Smooth muscle cell (in vitro differentiated cells): ENCODE measurements around the gene MANEAL. TPM values are rescaled to one million over a fixed set of nuclear protein-coding genes. Genes with fewer than 3 reads are reported as not detected.

ENCODE experiments used
- DNase-seq: peaks from one replicate; lab custom pipeline; 2025; ENCODE audit not compliant: unreplicated experiment; lab: John Stamatoyannopoulos, UW
- H2AFZ ChIP-seq: fragments of 200-600 bp; sonication (generic); 2 replicates; pipeline ENCODE4 v1.6.0; 2016; ENCODE audit warnings: antibody characterized with exemption, low read depth, mild to moderate bottlenecking
- H3F3A ChIP-seq: fragments of 200-600 bp; sonication (generic); 2 replicates; pipeline ENCODE4 v1.6.0; 2017; ENCODE audit warnings: antibody characterized with exemption, low read depth
- H3K27ac ChIP-seq: fragments of 200-600 bp; sonication (generic); 2 replicates; pipeline ENCODE4 v1.5.1; 2016; ENCODE audit warnings: low read depth, mild to moderate bottlenecking
- H3K27me3 ChIP-seq: fragments of 200-600 bp; sonication (generic); 2 replicates; pipeline ENCODE4 v1.6.1; 2016; ENCODE audit warnings: low read depth, mild to moderate bottlenecking
- H3K36me3 ChIP-seq: fragments of 200-600 bp; sonication (generic); 2 replicates; pipeline ENCODE4 v1.5.1; 2016; ENCODE audit warnings: low read depth
- H3K4me1 ChIP-seq: fragments of 200-600 bp; sonication (generic); 2 replicates; pipeline ENCODE4 v1.5.1; 2016; ENCODE audit warnings: low read depth
- H3K4me2 ChIP-seq: fragments of 200-600 bp; sonication (generic); 2 replicates; pipeline ENCODE4 v1.6.0; 2016; ENCODE audit warnings: mild to moderate bottlenecking
- H3K4me3 ChIP-seq: fragments of 200-600 bp; sonication (generic); 2 replicates; pipeline ENCODE4 v1.5.1; 2016; ENCODE audit warnings: mild to moderate bottlenecking
- H3K79me2 ChIP-seq: fragments of 200-600 bp; sonication (generic); 2 replicates; pipeline ENCODE4 v1.6.0; 2016; ENCODE audit warnings: low read depth, mild to moderate bottlenecking
- H3K9ac ChIP-seq: fragments of 200-600 bp; sonication (generic); 2 replicates; pipeline ENCODE4 v1.6.0; 2016; ENCODE audit warnings: low read depth
- H3K9me3 ChIP-seq: fragments of 200-600 bp; sonication (generic); replicated peaks from 2 replicates; pipeline ENCODE4 v1.5.1; 2016; ENCODE audit warnings: low read depth
- H4K20me1 ChIP-seq: fragments of 200-600 bp; sonication (generic); 2 replicates; pipeline ENCODE4 v1.6.0; 2016; ENCODE audit warnings: low read depth
- WGBS: methylation state at CpG from one replicate; pipeline ENCODE4 v1.1.7; 2016; ENCODE audit warnings: low lambda C conversion rate; 5-methylcytosine and 5-hydroxymethylcytosine counted together
- polyA plus RNA-seq: library from polyadenylated mRNA; unstranded; fragments of >200 nt; fragmentation: Nextera tagmentation; extraction: Ambion mirVana; gene quantifications from 2 replicates; pipeline ENCODE4 v1.2.1, GENCODE V29; 2016
- total RNA-seq: library from RNA; depleted of rRNA; stranded (reverse); fragments of >200 nt; gene quantifications from 2 replicates; pipeline ENCODE4 v1.2.3, GENCODE V29; 2014
- TF ChIP-seq, protein P1 (sequence below): fragments of 200-600 bp; sonication (generic); IDR thresholded peaks from 2 replicates; pipeline ENCODE4 v1.5.1; 2017; ENCODE audit warnings: borderline replicate concordance, mild to moderate bottlenecking, antibody characterized with exemption; ENCODE audit not compliant: insufficient read depth, poor library complexity, severe bottlenecking

The MANEAL gene
- total and polyA plus RNA-seq, 2 experiments from 2014 or later: 0.61 TPM; not detected in 1

GRCh38 chr1:37752583-37753471 lies 40.8 kb upstream of the MANEAL start:
- H3F3A ChIP-seq: no peaks in the 10 kb centered on the region
- peaks cover 80% of the 10 kb centered on the region for H3K27me3 ChIP-seq
- H3K9ac ChIP-seq: no peak overlapping the region
- H3K4me1 ChIP-seq: no peaks in the 10 kb centered on the region
- WGBS: 11% methylated on average over 27 of the region's 105 CpGs
- no peaks in the 10 kb centered on the region for H4K20me1 ChIP-seq
- H2AFZ ChIP-seq: no peak overlapping the region
- peak overlapping the region; percentile 65 for H3K4me2 ChIP-seq
- DNase-seq: no peak
- no peak overlapping the region for H3K27ac ChIP-seq
- H3K79me2 ChIP-seq: no peaks in the 10 kb centered on the region
- TF ChIP-seq, protein P1, sequence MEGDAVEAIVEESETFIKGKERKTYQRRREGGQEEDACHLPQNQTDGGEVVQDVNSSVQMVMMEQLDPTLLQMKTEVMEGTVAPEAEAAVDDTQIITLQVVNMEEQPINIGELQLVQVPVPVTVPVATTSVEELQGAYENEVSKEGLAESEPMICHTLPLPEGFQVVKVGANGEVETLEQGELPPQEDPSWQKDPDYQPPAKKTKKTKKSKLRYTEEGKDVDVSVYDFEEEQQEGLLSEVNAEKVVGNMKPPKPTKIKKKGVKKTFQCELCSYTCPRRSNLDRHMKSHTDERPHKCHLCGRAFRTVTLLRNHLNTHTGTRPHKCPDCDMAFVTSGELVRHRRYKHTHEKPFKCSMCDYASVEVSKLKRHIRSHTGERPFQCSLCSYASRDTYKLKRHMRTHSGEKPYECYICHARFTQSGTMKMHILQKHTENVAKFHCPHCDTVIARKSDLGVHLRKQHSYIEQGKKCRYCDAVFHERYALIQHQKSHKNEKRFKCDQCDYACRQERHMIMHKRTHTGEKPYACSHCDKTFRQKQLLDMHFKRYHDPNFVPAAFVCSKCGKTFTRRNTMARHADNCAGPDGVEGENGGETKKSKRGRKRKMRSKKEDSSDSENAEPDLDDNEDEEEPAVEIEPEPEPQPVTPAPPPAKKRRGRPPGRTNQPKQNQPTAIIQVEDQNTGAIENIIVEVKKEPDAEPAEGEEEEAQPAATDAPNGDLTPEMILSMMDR: no peak
- peak overlapping the region; percentile 26 for H3K4me3 ChIP-seq
- H3K36me3 ChIP-seq: no peaks in the 10 kb centered on the region
- no peaks in the 10 kb centered on the region for H3K9me3 ChIP-seq

GRCh38 chr1:37753473-37754321 lies 40.0 kb upstream of the MANEAL start:
- Histone ChIP-seq H2AFZ (no peak overlapping the region), H4K20me1 (no peaks in the 10 kb centered on the region), H3F3A (no peaks in the 10 kb centered on the region), H3K79me2 (no peaks in the 10 kb centered on the region), H3K4me1 (no peaks in the 10 kb centered on the region), H3K36me3 (no peaks in the 10 kb centered on the region), H3K9me3 (no peaks in the 10 kb centered on the region), H3K9ac (no peak overlapping the region), H3K27ac (no peak overlapping the region), H3K4me3 (no peak overlapping the region), H3K27me3 (peaks cover 89% of the 10 kb centered on the region), H3K4me2 (no peak overlapping the region)
- 26% methylated on average over 29 of the region's 52 CpGs for WGBS
- TF ChIP-seq, protein P1: no peak
- DNase-seq: no peak

GRCh38 chr1:37755290-37755689 lies 38.4 kb upstream of the MANEAL start:
- TF ChIP-seq, protein P1: no peak
- no peaks in the 10 kb centered on the region for H4K20me1 ChIP-seq
- H3K27me3 ChIP-seq: peaks cover 96% of the 10 kb centered on the region
- no peaks in the 10 kb centered on the region for H3K4me1 ChIP-seq
- no peak for DNase-seq
- no peak overlapping the region for H3K4me3 ChIP-seq
- no peaks in the 10 kb centered on the region for H3K79me2 ChIP-seq
- H3K4me2 ChIP-seq: no peak overlapping the region
- no peaks in the 10 kb centered on the region for H3K9me3 ChIP-seq
- H2AFZ ChIP-seq: no peak overlapping the region
- no peak overlapping the region for H3K9ac ChIP-seq
- H3F3A ChIP-seq: no peaks in the 10 kb centered on the region
- WGBS: 69% methylated on average over 1 of the region's 1 CpG
- no peaks in the 10 kb centered on the region for H3K36me3 ChIP-seq
- H3K27ac ChIP-seq: no peak overlapping the region
